Neutrophil (primary cell): ENCODE measurements around the gene ZFYVE16.
A peak's percentile ranks its signal among the peaks of the same experiment; 100 is the strongest.

Experiments
- H3K27ac ChIP-seq: fragments of 200-600 bp; sonication (generic); 2 replicates; pipeline ENCODE4 v1.5.1; 2016; ENCODE audit warnings: mild to moderate bottlenecking, moderate library complexity
- H3K27me3 ChIP-seq: fragments of 200-600 bp; sonication (generic); 2 replicates; pipeline ENCODE4 v1.6.0; 2016; ENCODE audit warnings: mild to moderate bottlenecking
- H3K36me3 ChIP-seq: fragments of 200-600 bp; sonication (generic); 2 replicates; pipeline ENCODE4 v1.5.1; 2017
- H3K4me1 ChIP-seq, 2 experiments: fragments of 200-600 bp in 1 of 2; sonication (generic) in 1 of 2; 1 replicate in 1 of 2; 2 replicates in 1 of 2; pipeline versions ENCODE4 v1.5.1 to v1.6.1; 2013 to 2016; ENCODE audit warnings: low read depth in 1 of 2, low read length in 1 of 2, mild to moderate bottlenecking in 1 of 2, moderate library complexity in 1 of 2; ENCODE audit not compliant: control insufficient read depth in 1 of 2, insufficient read depth in 1 of 2
- H3K4me3 ChIP-seq, 2 experiments: fragments of 200-600 bp in 1 of 2; sonication (generic) in 1 of 2; 1 replicate in 1 of 2; 2 replicates in 1 of 2; pipeline ENCODE4 v1.5.1; 2013 to 2016; ENCODE audit warnings: low read depth in 1 of 2, low read length in 1 of 2, mild to moderate bottlenecking in 1 of 2, moderate library complexity in 1 of 2
- H3K9me3 ChIP-seq: fragments of 200-600 bp; sonication (generic); 2 replicates; pipeline ENCODE4 v1.5.1; 2016
- TF ChIP-seq, protein P1 (sequence below): fragments of 200-600 bp; sonication (generic); IDR thresholded peaks from 2 replicates; pipeline ENCODE4 v1.5.1; 2016; ENCODE audit warnings: antibody characterized with exemption

ZFYVE16 gene

DNA sequence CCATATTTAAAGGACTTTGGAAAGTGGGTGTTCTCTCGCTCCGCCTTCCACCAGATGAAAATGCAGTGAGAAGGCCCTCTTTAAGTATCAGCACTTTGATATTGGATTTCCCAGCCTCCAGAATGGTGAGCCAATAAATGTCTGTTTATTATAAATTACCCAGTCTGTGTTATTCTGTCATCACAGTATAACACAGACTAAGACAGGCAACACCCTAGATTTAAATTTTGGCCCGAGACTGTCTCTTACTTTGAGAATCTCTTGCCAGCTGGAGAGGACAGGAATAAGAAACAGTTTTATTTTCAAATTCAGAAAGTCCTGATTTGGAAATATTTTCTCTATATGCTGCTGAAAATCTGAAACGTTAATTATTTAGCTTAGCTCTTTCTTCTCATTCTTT, 101.5 kb downstream of the ZFYVE16 start:
- TF ChIP-seq, protein P1, sequence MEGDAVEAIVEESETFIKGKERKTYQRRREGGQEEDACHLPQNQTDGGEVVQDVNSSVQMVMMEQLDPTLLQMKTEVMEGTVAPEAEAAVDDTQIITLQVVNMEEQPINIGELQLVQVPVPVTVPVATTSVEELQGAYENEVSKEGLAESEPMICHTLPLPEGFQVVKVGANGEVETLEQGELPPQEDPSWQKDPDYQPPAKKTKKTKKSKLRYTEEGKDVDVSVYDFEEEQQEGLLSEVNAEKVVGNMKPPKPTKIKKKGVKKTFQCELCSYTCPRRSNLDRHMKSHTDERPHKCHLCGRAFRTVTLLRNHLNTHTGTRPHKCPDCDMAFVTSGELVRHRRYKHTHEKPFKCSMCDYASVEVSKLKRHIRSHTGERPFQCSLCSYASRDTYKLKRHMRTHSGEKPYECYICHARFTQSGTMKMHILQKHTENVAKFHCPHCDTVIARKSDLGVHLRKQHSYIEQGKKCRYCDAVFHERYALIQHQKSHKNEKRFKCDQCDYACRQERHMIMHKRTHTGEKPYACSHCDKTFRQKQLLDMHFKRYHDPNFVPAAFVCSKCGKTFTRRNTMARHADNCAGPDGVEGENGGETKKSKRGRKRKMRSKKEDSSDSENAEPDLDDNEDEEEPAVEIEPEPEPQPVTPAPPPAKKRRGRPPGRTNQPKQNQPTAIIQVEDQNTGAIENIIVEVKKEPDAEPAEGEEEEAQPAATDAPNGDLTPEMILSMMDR: no peak

DNA sequence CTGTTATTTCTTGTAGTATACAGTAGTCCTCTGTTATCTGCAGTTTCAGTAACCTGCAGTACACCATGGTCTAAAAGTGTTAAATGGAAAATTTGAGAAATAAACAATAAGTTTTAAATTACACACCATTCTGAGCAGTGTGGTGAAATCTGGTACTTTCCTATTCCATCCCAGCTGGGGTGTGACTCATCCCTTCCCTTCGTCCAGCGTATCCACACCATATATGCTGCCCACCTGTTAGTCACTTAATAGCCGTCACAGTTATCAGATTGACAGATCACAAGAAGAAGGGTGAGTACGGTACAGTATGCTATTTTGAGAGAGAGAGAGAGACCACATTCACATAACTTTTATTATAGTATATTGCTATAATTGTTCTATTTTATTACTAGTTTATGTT, 109.0 kb downstream of the ZFYVE16 start:
- Histone ChIP-seq H3K4me1 (peaks cover 7 to 8% of the 10 kb centered on the region in 2 experiments), H3K9me3 (no peaks in the 10 kb centered on the region), H3K27me3 (no peaks in the 10 kb centered on the region), H3K4me3 (no peak overlapping the region), H3K27ac (no peak overlapping the region), H3K36me3 (peaks cover 51% of the 10 kb centered on the region)
- TF ChIP-seq, protein P1: no peak

More for the DNA sequence above, 101.5 kb downstream of the ZFYVE16 start:
- Histone ChIP-seq H3K27me3 (no peaks in the 10 kb centered on the region), H3K9me3 (no peaks in the 10 kb centered on the region), H3K27ac (peak overlapping the region; percentile 50), H3K4me3 (no peak overlapping the region), H3K4me1 (peaks cover 44 to 47% of the 10 kb centered on the region in 2 experiments), H3K36me3 (peaks cover 4% of the 10 kb centered on the region)
